Measurements from ENCODE around the gene MSX1.

GRCh38 chr4:4849106-4849505, 10.4 kb upstream of the MSX1 start:
- TF ChIP-seq CTCF (IDR thresholded peaks at IDR 0.05; ENCODE audit: low read depth, low read length, missing input control) (no peak), FOXA1 (IDR thresholded peaks at IDR 0.05) (no peak), ATF3 (IDR thresholded peaks at IDR 0.05) (no peak), REST (IDR thresholded peaks at IDR 0.05) (no peak), GABPA (IDR thresholded peaks at IDR 0.05 in 1 of 2, conservative IDR thresholded peaks at IDR 0.05 in 1 of 2) (no peak)

Measured in liver (tissue), 3 donors.